SK-N-SH (cell line): ENCODE results near the gene TRNP1. TPM values are rescaled to one million over a fixed set of nuclear protein-coding genes. Genes with fewer than 3 reads are reported as not detected.
A peak's percentile ranks its signal among the peaks of the same experiment; 100 is the strongest.

Experiments used
- CTCF ChIA-PET: fragments of 300-600, 350-600 bp; formaldehyde crosslinking; extraction: SDS; loops from one replicate; lab custom pipeline; 2021; lab: Yijun Ruan, JAX
- POLR2A ChIA-PET: fragments of 350-600 bp; sonication (Branson Sonifier 250); formaldehyde crosslinking; extraction: SDS; loops from one replicate; lab custom pipeline; 2020; ENCODE audit warnings: antibody characterized with exemption, inconsistent platforms; lab: Yijun Ruan, JAX
- DNase-seq: peaks from one replicate; pipeline ENCODE4 v3.0.0; 2012
- H2AFZ ChIP-seq: fragments of 200-600 bp; sonication (generic); 2 replicates; pipeline ENCODE4 v1.8.1; 2016; ENCODE audit warnings: antibody characterized with exemption, mild to moderate bottlenecking, low read depth
- H3F3A ChIP-seq: fragments of 200-600 bp; sonication (generic); replicated peaks from 2 replicates; pipeline ENCODE3; 2016; ENCODE audit warnings: antibody characterized with exemption, mild to moderate bottlenecking; ENCODE audit not compliant: insufficient read depth
- H3K27ac ChIP-seq, 2 experiments: fragments of 200-500 bp in 1 of 2; fragments of 200-600 bp in 1 of 2; sonication (Bioruptor generic) in 1 of 2; sonication (generic), shearing (Covaris generic) in 1 of 2; 2 replicates each; pipeline versions ENCODE4 v1.5.1 to v1.6.1; 2014 to 2016; ENCODE audit warnings: low read depth in 2 of 2, inconsistent platforms in 1 of 2, low read length in 1 of 2, mild to moderate bottlenecking in 1 of 2, mixed read lengths in 1 of 2
- H3K27me3 ChIP-seq: fragments of 200-600 bp; sonication (generic), shearing (Covaris generic); 2 replicates; pipeline ENCODE4 v1.6.1; 2016; ENCODE audit warnings: mixed run types; ENCODE audit not compliant: insufficient read depth
- H3K36me3 ChIP-seq, 2 experiments: fragments of 200-500 bp in 1 of 2; fragments of 200-600 bp in 1 of 2; sonication (Bioruptor generic) in 1 of 2; sonication (generic) in 1 of 2; replicated peaks in 1 of 2; 2 replicates each; pipeline versions ENCODE3 to v1.5.1; 2014 to 2016; ENCODE audit warnings: low read length in 1 of 2, mild to moderate bottlenecking in 1 of 2; ENCODE audit not compliant: insufficient read depth in 2 of 2, control insufficient read depth in 1 of 2
- H3K4me1 ChIP-seq, 2 experiments: fragments of 200-500 bp in 1 of 2; fragments of 200-600 bp in 1 of 2; sonication (Bioruptor generic) in 1 of 2; sonication (generic), shearing (Covaris generic) in 1 of 2; 2 replicates each; pipeline versions ENCODE4 v1.5.1 to v1.6.1; 2014 to 2016; ENCODE audit warnings: low read depth in 1 of 2, low read length in 1 of 2, mixed run types in 1 of 2; ENCODE audit not compliant: insufficient read depth in 2 of 2, control insufficient read depth in 1 of 2
- H3K4me2 ChIP-seq: fragments of 200-600 bp; sonication (generic), shearing (Covaris generic); 2 replicates; pipeline ENCODE4 v1.6.1; 2017; ENCODE audit warnings: mixed run types
- H3K4me3 ChIP-seq, 2 experiments: fragments of 200-500 bp in 1 of 2; fragments of 200-600 bp in 1 of 2; sonication (Bioruptor generic) in 1 of 2; sonication (generic), shearing (Covaris generic) in 1 of 2; 2 replicates each; pipeline versions ENCODE4 v1.5.1 to v1.8.1; 2014 to 2016; ENCODE audit warnings: low read depth in 2 of 2, inconsistent platforms in 1 of 2, low read length in 1 of 2, mild to moderate bottlenecking in 1 of 2, mixed read lengths in 1 of 2, moderate library complexity in 1 of 2
- H3K79me2 ChIP-seq: fragments of 200-600 bp; sonication (generic); 2 replicates; pipeline ENCODE4 v1.8.1; 2017; ENCODE audit warnings: mild to moderate bottlenecking; ENCODE audit not compliant: insufficient read depth
- H3K9ac ChIP-seq: fragments of 200-600 bp; sonication (generic); 2 replicates; pipeline ENCODE4 v1.6.1; 2017; ENCODE audit warnings: mixed run types
- H3K9me2 ChIP-seq: fragments of 200-600 bp; sonication (generic); 2 replicates; pipeline ENCODE4 v1.6.1; 2017; ENCODE audit warnings: mixed run types
- H3K9me3 ChIP-seq: fragments of 200-600 bp; sonication (generic); 2 replicates; pipeline ENCODE4 v1.6.1; 2017; ENCODE audit warnings: mixed run types, mild to moderate bottlenecking, moderate library complexity
- H4K20me1 ChIP-seq: fragments of 200-600 bp; sonication (generic); 2 replicates; pipeline ENCODE4 v1.6.1; 2017; ENCODE audit warnings: mild to moderate bottlenecking, mixed run types; ENCODE audit not compliant: insufficient read depth
- CHD2 ChIP-seq: fragments of 150-350 bp; IDR thresholded peaks from 2 replicates; pipeline ENCODE4 v1.6.1; 2018; ENCODE audit warnings: low read length; ENCODE audit not compliant: partially characterized antibody
- CTCF ChIP-seq: fragments of 200-600 bp; sonication (generic); IDR thresholded peaks from 2 replicates; pipeline ENCODE4 v1.6.1; 2017; ENCODE audit warnings: antibody characterized with exemption, mild to moderate bottlenecking, moderate library complexity
- ELF1 ChIP-seq: IDR thresholded peaks from 2 replicates; pipeline ENCODE4 v1.4.0; 2012
- EZH2phosphoT487 ChIP-seq: fragments of 200-600 bp; sonication (generic); IDR thresholded peaks from 2 replicates; pipeline ENCODE4 v1.6.1; 2017; ENCODE audit warnings: low read depth, mixed run types, mild to moderate bottlenecking, antibody characterized with exemption, moderate library complexity, borderline replicate concordance
- FOXJ3 ChIP-seq: sonication (generic); formaldehyde crosslinking; IDR thresholded peaks from 2 replicates; pipeline ENCODE4 v1.5.1; 2020; ENCODE audit warnings: mild to moderate bottlenecking, missing genetic modification reagents
- GABPA ChIP-seq: IDR thresholded peaks from 2 replicates; pipeline ENCODE4 v1.4.0; 2012; ENCODE audit warnings: low read depth, mild to moderate bottlenecking
- IRF3 ChIP-seq: fragments of 150-350 bp; IDR thresholded peaks from 2 replicates; pipeline ENCODE4 v1.6.1; 2016; ENCODE audit warnings: mild to moderate bottlenecking, low read depth, low read length
- JUND ChIP-seq: IDR thresholded peaks from 2 replicates; pipeline ENCODE4 v1.4.0; 2012
- MAX ChIP-seq: IDR thresholded peaks from 2 replicates; pipeline ENCODE4 v1.4.0; 2012; ENCODE audit warnings: low read depth
- MXI1 ChIP-seq: IDR thresholded peaks from 2 replicates; pipeline ENCODE4 v1.6.1; 2012; ENCODE audit warnings: mild to moderate bottlenecking, low read depth, low read length, improper control_type of control experiment
- PBX3 ChIP-seq: IDR thresholded peaks from 2 replicates; pipeline ENCODE4; 2012
- POLR2AphosphoS5 ChIP-seq: IDR thresholded peaks from 2 replicates; pipeline ENCODE4 v1.6.1; 2012; ENCODE audit warnings: low read depth, low read length
- RFX5 ChIP-seq: IDR thresholded peaks from 2 replicates; pipeline ENCODE4 v1.6.1; 2012; ENCODE audit warnings: mild to moderate bottlenecking, improper control_type of control experiment, low read length
- SIN3A ChIP-seq: IDR thresholded peaks from 2 replicates; pipeline ENCODE4 v1.6.1; 2012; ENCODE audit warnings: low read depth, mild to moderate bottlenecking, low read length, moderate library complexity, borderline replicate concordance
- SMC3 ChIP-seq: IDR thresholded peaks from 2 replicates; pipeline ENCODE4 v1.6.1; 2012; ENCODE audit warnings: low read depth, low read length, improper control_type of control experiment
- TCF12 ChIP-seq: IDR thresholded peaks from 2 replicates; pipeline ENCODE4 v1.4.0; 2012
- USF2 ChIP-seq: fragments of 150-350 bp; IDR thresholded peaks from 2 replicates; pipeline ENCODE4 v1.6.1; 2017; ENCODE audit warnings: antibody characterized with exemption, low read length, low read depth, borderline replicate concordance
- YY1 ChIP-seq: IDR thresholded peaks from 2 replicates; pipeline ENCODE4 v1.4.0; 2012; ENCODE audit warnings: low read depth, mild to moderate bottlenecking
- ZBTB33 ChIP-seq: IDR thresholded peaks from 2 replicates; pipeline ENCODE4 v1.4.0; 2012; ENCODE audit warnings: low read depth, borderline replicate concordance
- WGBS: methylation state at CpG from one replicate; pipeline ENCODE4 v1.1.6; 2017; ENCODE audit warnings: low lambda C conversion rate; 5-methylcytosine and 5-hydroxymethylcytosine counted together
- polyA plus RNA-seq, 3 experiments: library from polyadenylated mRNA; depleted of rRNA; stranded (reverse); fragments of >200 nt; gene quantifications; 2 replicates each; pipeline ENCODE4 v1.2.3, GENCODE V29; 2012

TRNP1 gene
- polyA plus RNA-seq, 1 of the 3 experiments (the other 2 are of a cell fraction), result 8.8 TPM

- H3F3A ChIP-seq, result peaks cover 11% of the 10 kb centered on the region
- no peaks in the 10 kb centered on the region for H3K27me3 ChIP-seq
- H2AFZ ChIP-seq, result no peak overlapping the region
- no peaks in the 10 kb centered on the region for H3K36me3 ChIP-seq
- DNase-seq, result no peak
- TF ChIP-seq SMC3 (no peak), RFX5 (no peak), CHD2 (no peak)
- H3K4me1 ChIP-seq, result peaks cover 10 to 21% of the 10 kb centered on the region in 2 experiments; a peak in 3 of 4 replicates
- no peak overlapping the region for H3K9ac ChIP-seq
- no peaks in the 10 kb centered on the region for H4K20me1 ChIP-seq
- no peaks in the 10 kb centered on the region for H3K79me2 ChIP-seq
- 89% methylated on average over 6 of the region's 7 CpGs for WGBS
- ChIA-PET POLR2A (interaction anchor here (0.7 kb wide), 1 partner anchor 9 kb away, joined by 3 read pairs; no protein-coding TSS in a partner anchor), CTCF (interaction anchor here (1.4 to 1.8 kb wide), 4 partner anchors 8 to 93 kb away, joined by 3 to 9 read pairs (median 6); no protein-coding TSS in a partner anchor)
- no peaks in the 10 kb centered on the region for H3K9me2 ChIP-seq
- no peak overlapping the region for H3K4me2 ChIP-seq
- H3K9me3 ChIP-seq, result no peaks in the 10 kb centered on the region
- H3K4me3 ChIP-seq, result no peak overlapping the region
- no peak overlapping the region for H3K27ac ChIP-seq
Measured at GRCh38 chr1:27003745-27004470, 10.4 kb downstream of the TRNP1 start.

- WGBS, result 80% methylated on average over 8 of the region's 10 CpGs
- ChIA-PET POLR2A (interaction anchor here (0.7 kb wide), 1 partner anchor 8 kb away, joined by 3 read pairs; no protein-coding TSS in a partner anchor), CTCF (interaction anchor here (1.2 to 1.8 kb wide), 5 partner anchors 9 to 93 kb away, joined by 3 to 9 read pairs (median 5); no protein-coding TSS in a partner anchor)
- H3K9me2 ChIP-seq, result no peaks in the 10 kb centered on the region
- H3K79me2 ChIP-seq, result no peaks in the 10 kb centered on the region
- DNase-seq, result peak; percentile 57
- H3K27me3 ChIP-seq, result no peaks in the 10 kb centered on the region
- H3K4me3 ChIP-seq, result no peak overlapping the region
- no peak overlapping the region for H3K27ac ChIP-seq
- no peak overlapping the region for H2AFZ ChIP-seq
- no peaks in the 10 kb centered on the region for H3K9me3 ChIP-seq
- no peak overlapping the region for H3K4me2 ChIP-seq
- no peaks in the 10 kb centered on the region for H4K20me1 ChIP-seq
- peaks cover 7% of the 10 kb centered on the region for H3F3A ChIP-seq
- H3K36me3 ChIP-seq, result no peaks in the 10 kb centered on the region
- peaks cover 10 to 16% of the 10 kb centered on the region in 2 experiments; a peak in 3 of 4 replicates for H3K4me1 ChIP-seq
- H3K9ac ChIP-seq, result no peak overlapping the region
- TF ChIP-seq EZH2phosphoT487 (no peak), IRF3 (no peak), CTCF (no peak), PBX3 (no peak), MXI1 (no peak), YY1 (no peak), MAX (no peak), ELF1 (no peak), POLR2AphosphoS5 (no peak), TCF12 (no peak), SIN3A (no peak), USF2 (no peak), ZBTB33 (no peak), JUND (no peak), GABPA (no peak), FOXJ3 (CRISPR knock-in tag) (no peak)
Measured at GRCh38 chr1:27004471-27005165, 11.1 kb downstream of the TRNP1 start.
